ENCODE results near the gene SFTPD. TPM values are rescaled to one million over a fixed set of nuclear protein-coding genes. Genes with fewer than 3 reads are reported as not detected.

Gene SFTPD
- total RNA-seq, 3 donors from 2014 or later: 0.29 to 0.40 (median 0.33) TPM

DNA sequence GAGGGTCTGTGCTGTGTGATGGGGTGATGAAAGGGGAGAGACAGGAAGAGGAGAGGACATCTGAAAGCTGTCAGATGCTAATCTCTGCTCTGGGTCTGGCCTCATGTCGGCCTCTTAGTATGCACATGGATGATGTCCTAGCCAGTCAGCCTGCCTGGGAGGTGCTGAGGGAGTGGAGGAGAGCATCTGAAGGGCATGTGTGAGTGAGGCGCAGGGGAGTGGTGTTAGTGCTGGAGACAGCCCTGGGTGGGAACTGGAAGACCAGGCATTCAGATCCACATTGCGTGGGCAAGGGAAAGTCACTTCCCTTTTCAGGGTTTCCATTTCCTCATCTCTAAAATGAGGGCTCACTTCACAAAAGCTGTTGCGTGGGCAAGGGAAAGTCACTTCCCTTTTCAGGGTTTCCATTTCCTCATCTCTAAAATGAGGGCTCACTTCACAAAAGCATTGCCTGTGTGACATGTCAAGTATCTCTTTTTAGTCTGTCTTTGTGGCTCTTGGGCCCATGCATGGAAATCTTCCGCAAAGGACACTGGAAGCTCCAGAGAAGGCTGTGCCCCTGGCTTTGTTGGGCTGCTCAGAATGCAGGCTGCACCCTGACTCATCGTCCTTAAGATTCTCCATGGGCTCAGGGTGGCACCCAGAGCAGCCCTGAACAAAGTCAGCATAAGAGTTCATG, 10.0 kb downstream of the SFTPD start:
- Mint-ChIP-seq H3K4me3 (no peak overlapping the region), H3K4me1 (ENCODE audit: low read depth) (peaks cover 9% of the 10 kb centered on the region), H3K36me3 (ENCODE audit: insufficient read depth) (no peaks in the 10 kb centered on the region), H3K9me3 (no peaks in the 10 kb centered on the region), H3K27me3 (ENCODE audit: low read depth) (peaks cover 10% of the 10 kb centered on the region)
- ATAC-seq (peak; percentile 28 to 39), DNase-seq (no peak)

DNA sequence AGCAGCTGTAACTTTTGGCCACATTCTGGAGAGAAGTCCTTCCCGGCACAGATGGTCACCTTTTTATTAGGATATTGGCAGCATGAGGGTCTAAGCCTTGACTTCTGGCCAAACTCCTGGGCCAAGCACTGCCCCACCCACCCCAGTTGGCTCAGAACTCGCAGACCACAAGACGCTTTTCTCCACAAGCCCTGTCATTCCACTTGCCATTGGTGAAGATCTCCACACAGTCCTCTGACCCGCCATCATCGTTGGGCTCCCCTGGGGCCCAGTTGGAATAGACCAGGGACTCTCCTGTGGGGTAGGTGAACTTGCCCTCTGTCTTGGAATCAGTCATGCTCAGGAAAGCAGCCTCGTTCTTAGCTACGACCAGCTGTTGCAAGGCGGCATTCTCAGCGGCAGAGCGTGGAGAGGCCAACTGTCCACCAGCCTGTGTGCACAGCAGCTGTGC, 11.2 kb downstream of the SFTPD start:
- Mint-ChIP-seq H3K4me1 (ENCODE audit: low read depth) (peaks cover 9% of the 10 kb centered on the region), H3K4me3 (no peak overlapping the region), H3K9me3 (no peaks in the 10 kb centered on the region)

DNA sequence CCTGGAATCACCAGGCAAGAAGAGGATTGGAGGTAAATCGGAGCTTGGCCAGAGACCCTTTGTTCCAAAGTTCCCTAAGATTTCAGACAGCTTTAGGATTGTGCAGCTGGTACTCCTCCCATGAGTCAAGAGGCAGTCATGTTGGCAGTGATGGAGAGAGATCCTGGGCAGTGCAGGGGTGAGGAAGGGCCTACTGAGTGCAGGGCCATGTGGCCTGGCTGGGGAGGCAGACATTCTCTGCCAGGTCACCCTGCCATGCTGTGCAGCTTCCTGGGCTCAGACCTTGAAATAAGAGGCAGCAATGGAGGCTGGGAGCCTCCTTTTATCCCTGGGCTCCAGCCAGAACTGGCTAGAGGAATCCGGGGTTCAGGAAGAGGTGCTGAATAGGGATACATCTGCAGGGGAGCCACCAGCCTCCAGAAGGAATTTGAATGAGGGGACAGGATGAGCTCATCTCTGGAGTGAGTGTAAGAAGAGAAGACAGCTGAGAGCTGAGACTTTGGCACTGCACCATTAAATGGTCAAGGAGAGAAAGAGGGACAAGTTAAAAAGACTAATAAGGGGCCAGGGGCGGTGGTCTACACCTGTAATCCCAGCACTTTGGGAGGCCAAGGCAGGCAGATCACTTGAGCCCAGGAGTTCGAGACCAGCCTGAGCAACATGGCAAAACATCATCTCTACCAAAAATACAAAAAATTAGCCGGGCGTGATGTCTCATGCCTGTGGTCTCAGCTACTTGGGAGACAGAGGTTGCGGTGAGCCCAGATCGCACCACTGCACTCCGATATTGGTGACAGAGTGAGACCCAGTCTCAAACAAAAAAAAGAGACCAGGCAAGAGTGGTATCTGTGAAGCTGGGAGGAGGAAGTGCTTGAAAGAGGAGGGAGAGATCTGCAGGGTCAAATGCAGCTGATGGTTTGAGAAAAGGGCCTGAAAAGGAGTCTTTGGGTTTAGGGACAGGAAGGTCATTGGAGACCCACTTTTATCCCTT, 12.0 kb downstream of the SFTPD start:
- H3K27me3 Mint-ChIP-seq (ENCODE audit: low read depth): peaks cover 15% of the 10 kb centered on the region
- peaks cover 9% of the 10 kb centered on the region for H3K4me1 Mint-ChIP-seq (ENCODE audit: low read depth)

More for the DNA sequence above, 11.2 kb downstream of the SFTPD start:
- no peak for ATAC-seq
- DNase-seq: no peak
- no peaks in the 10 kb centered on the region for H3K36me3 Mint-ChIP-seq (ENCODE audit: insufficient read depth)
- peaks cover 13% of the 10 kb centered on the region for H3K27me3 Mint-ChIP-seq (ENCODE audit: low read depth)

DNA sequence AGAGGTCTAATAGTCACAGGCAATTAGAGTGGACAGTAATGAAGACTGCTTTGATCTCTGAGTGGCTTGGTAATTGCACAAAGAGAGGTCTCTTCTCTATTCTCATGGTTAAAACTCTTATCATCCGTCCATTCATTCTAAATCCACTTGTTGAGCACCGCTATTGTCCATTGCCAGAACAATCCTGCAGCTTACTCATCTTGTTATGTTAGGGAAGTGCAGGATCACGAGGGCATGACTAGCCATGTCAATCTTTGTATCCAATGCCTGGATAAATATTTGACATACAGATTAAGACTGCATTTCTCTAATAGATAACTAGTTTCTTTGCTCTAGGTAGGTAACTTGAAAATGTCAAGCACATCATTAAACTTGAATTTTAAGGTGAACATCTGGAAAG, 14.9 kb downstream of the SFTPD start:
- DNase-seq (no peak), ATAC-seq (no peak)
- no peaks in the 10 kb centered on the region for H3K36me3 Mint-ChIP-seq (ENCODE audit: insufficient read depth)
- peaks cover 31% of the 10 kb centered on the region for H3K27me3 Mint-ChIP-seq (ENCODE audit: low read depth)
- H3K4me1 Mint-ChIP-seq (ENCODE audit: low read depth): peaks cover 5% of the 10 kb centered on the region
- H3K4me3 Mint-ChIP-seq: no peak overlapping the region
- no peaks in the 10 kb centered on the region for H3K9me3 Mint-ChIP-seq

More for the DNA sequence above, 12.0 kb downstream of the SFTPD start:
- H3K4me3 Mint-ChIP-seq: no peak overlapping the region
- ATAC-seq: no peak
- DNase-seq: no peak
- no peaks in the 10 kb centered on the region for H3K36me3 Mint-ChIP-seq (ENCODE audit: insufficient read depth)
- no peaks in the 10 kb centered on the region for H3K9me3 Mint-ChIP-seq

DNA sequence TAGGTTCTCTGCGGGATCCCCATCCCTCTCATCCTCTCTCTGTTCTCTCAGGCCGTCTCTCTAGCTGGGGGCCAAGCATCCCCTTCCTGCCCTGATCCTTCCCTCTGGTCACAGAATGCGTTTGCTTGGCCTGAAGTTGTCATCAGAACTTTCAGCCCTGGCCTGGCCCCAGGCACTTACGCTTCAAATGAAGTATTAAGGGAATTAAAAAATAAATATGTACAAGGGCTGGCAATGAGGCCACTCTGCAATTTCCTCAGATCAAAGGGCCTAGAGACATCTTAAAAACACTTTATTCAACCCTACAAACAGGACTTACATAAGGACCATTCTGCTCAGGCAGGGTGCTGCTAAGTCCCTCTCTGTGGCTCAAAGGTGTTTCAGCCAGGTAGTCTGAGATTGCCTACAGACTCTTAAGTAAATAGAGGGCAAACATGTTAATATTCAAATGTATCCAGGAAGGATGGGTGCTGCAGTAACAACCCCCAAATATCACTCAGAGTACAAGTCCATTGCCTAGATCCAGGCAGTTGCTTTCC, 16.0 kb downstream of the SFTPD start:
- H3K4me3 Mint-ChIP-seq: no peak overlapping the region
- no peaks in the 10 kb centered on the region for H3K36me3 Mint-ChIP-seq (ENCODE audit: insufficient read depth)
- peaks cover 31% of the 10 kb centered on the region for H3K27me3 Mint-ChIP-seq (ENCODE audit: low read depth)
- no peaks in the 10 kb centered on the region for H3K9me3 Mint-ChIP-seq
- DNase-seq (no peak), ATAC-seq (no peak)
- no peaks in the 10 kb centered on the region for H3K4me1 Mint-ChIP-seq (ENCODE audit: low read depth)

DNA sequence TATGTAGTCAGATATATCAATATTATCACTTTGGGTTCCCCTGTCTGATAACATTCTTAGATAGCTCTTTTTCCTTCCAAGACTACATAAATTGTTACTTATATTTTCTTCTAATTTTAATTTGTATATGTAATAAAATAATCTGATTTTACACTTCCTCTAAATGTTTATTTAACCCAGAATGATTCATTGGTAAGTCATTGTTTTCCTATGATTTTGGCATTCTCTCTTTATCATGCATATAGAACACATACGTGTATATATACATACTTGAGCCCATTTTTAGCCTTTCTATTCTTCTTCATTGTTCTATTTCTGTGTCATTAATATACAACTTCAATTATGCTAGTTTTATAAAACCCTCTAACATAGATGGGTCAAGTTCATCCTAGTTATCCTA, 16.6 kb downstream of the SFTPD start:
- no peak overlapping the region for H3K4me3 Mint-ChIP-seq
- H3K4me1 Mint-ChIP-seq (ENCODE audit: low read depth): no peaks in the 10 kb centered on the region
- H3K27me3 Mint-ChIP-seq (ENCODE audit: low read depth): peaks cover 31% of the 10 kb centered on the region
- H3K9me3 Mint-ChIP-seq: no peaks in the 10 kb centered on the region
- DNase-seq (no peak), ATAC-seq (no peak)
- no peaks in the 10 kb centered on the region for H3K36me3 Mint-ChIP-seq (ENCODE audit: insufficient read depth)

DNA sequence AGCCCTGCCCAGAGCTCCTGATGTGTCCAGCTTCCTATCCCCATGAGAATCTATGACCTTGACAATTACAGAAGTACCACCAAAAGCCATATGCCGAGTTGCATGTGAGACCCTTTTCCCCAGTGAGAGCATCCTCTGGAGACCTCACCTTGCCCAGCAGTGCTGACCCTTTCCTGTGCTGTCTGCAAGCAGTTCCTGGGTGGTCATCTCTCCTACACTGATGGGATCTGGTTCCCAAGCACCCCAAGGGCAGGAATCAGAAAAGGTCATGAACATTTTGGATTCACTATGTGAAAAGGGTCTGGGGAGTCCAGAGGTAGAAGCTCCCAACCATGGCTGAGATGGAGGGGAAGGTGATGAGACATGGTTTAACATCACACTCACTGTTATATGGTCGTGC, 18.2 kb downstream of the SFTPD start:
- H3K36me3 Mint-ChIP-seq (ENCODE audit: insufficient read depth): no peaks in the 10 kb centered on the region
- peaks cover 24% of the 10 kb centered on the region for H3K27me3 Mint-ChIP-seq (ENCODE audit: low read depth)
- no peaks in the 10 kb centered on the region for H3K4me1 Mint-ChIP-seq (ENCODE audit: low read depth)
- H3K9me3 Mint-ChIP-seq: no peaks in the 10 kb centered on the region
- ATAC-seq: no peak
- H3K4me3 Mint-ChIP-seq: no peak overlapping the region
- DNase-seq: no peak

DNA sequence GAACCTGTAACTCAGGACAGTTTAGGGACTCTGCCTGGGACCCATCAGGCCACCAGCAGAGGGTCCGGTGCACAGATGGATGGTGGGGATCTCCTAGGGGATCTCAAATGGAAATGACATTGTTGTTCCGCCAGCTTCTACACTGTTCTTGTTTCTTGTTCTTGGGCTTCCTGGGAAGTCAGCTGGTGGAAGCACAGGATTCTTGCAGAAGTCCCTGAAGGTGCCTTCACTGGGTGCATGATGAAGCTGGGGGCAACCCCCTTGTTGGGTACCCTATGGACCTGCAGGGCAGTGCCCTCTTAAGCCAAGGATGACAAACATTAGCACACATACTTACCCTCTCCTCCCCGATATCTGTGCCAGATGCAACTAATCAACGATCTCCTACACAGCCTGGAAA, 18.6 kb downstream of the SFTPD start:
- Mint-ChIP-seq H3K4me3 (no peak overlapping the region), H3K36me3 (ENCODE audit: insufficient read depth) (no peaks in the 10 kb centered on the region), H3K27me3 (ENCODE audit: low read depth) (peaks cover 24% of the 10 kb centered on the region), H3K9me3 (no peaks in the 10 kb centered on the region), H3K4me1 (ENCODE audit: low read depth) (no peaks in the 10 kb centered on the region)
- no peak for DNase-seq
- ATAC-seq: no peak

DNA sequence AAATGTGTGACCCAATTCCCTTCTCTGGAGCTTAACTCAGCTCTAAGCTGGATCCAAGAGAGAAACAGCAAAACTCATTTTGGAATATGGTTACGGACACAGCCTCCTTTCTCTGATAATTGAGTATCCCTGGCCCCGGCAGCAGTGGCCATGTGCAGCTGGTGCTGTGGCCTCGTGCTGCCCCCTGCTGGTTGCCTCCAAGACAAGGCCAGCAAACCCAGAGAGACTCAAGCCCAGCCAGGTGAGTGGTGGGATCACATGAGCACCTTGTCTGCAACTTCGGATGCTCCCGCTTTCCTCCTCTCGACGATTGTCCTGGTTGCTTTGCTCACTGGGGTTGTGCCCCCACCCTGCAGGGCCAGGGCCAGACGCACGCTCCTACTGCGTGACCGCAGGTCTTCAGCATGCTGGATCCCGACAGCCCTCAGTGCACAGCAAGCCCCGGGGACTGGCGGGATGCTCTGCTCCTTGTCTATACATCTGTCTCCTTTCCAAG, 19.4 kb downstream of the SFTPD start:
- Mint-ChIP-seq H3K27me3 (ENCODE audit: low read depth) (peaks cover 24% of the 10 kb centered on the region), H3K4me1 (ENCODE audit: low read depth) (no peaks in the 10 kb centered on the region), H3K36me3 (ENCODE audit: insufficient read depth) (no peaks in the 10 kb centered on the region), H3K4me3 (no peak overlapping the region), H3K9me3 (no peaks in the 10 kb centered on the region)
- DNase-seq: peak; percentile 68
- ATAC-seq: peak; percentile 87 to 93

DNA sequence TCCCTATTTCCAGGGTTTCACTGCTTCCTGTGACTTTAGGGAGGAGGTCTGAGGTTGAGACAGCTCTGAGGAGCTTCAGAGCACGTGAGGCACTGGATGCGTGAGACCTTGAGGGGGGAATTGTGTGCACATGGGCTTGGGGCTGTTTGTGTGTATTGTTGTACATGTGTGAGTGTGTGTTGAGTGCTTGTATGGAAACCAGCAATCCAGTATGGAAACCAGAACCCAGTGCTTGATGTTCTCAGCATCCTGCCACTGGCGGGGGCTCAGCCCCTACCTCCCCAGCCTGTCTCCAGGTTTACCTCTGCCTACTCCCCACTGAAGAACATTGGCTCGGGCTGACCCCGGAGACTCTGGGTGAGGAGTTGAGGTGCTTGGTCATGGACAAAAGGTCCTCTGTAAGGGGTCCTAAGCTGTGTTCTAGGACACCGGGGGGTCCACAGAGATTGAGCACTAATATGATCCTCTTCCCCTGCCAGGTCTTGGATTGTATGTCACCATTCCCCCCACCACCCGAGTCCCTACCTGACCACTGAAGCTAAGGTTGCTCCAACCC, 20.8 kb downstream of the SFTPD start:
- Mint-ChIP-seq H3K27me3 (ENCODE audit: low read depth) (peaks cover 18% of the 10 kb centered on the region), H3K4me1 (ENCODE audit: low read depth) (no peaks in the 10 kb centered on the region), H3K4me3 (no peak overlapping the region), H3K9me3 (no peaks in the 10 kb centered on the region), H3K36me3 (ENCODE audit: insufficient read depth) (no peaks in the 10 kb centered on the region)
- DNase-seq (no peak), ATAC-seq (no peak)

DNA sequence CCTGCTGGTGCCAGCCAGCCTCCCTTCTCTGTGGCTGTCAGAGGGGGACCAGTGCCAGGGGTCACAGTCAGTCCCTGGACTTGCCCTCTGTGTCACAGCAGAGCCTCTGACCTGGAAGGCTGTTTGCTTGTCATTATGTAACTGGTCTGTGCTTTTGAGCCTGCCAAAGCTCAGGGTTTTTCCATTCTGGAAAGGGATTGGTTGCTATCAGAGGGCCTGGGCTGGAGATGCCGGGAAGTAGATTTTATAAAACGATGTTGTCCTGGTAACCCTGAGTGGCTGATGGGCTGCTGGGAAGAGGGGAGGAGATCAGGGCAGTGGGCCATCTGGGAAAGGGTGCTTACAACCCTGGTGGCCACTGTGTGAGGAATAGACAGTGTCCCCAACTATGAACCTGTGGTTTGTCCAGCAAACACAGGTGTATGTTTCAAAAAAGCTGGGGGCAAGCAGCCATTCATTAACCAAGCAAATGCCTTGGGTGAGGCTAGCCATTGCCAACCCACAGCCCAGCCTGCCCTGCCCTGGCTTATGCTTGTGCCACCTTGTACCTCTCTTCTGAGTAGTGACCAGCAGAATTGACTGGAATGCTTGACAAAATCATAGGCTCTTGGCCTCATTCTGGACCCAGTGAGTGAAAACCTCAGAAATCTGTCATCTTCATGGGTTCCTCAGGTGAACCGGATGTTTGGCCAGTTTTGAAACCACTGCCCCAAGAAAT, 21.6 kb downstream of the SFTPD start:
- ATAC-seq: no peak

DNA sequence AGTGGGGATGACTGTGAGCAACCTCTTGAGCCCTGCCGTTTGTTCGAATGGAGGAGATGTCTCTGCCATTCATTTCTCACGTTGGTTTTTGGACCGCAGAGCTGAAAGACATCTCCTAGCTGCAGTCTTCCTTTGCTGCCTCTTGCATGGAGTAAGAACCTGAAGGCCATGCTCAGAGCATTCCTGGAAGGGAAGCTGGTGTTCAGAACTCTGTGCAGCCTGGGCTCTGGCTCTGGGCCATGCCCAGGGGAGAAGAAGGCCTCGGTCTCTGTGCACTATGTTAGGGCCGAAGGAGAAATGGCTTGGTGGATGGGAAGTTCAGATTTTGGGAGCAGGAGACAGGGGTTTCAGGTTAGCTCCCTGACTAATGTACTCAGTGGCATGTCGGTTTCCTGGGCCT, 22.9 kb downstream of the SFTPD start:
- H3K27me3 Mint-ChIP-seq (ENCODE audit: low read depth): peaks cover 16% of the 10 kb centered on the region
- peaks cover 3% of the 10 kb centered on the region for H3K4me1 Mint-ChIP-seq (ENCODE audit: low read depth)
- no peak overlapping the region for H3K4me3 Mint-ChIP-seq
- H3K9me3 Mint-ChIP-seq: no peaks in the 10 kb centered on the region
- no peaks in the 10 kb centered on the region for H3K36me3 Mint-ChIP-seq (ENCODE audit: insufficient read depth)
- ATAC-seq: no peak
- DNase-seq: no peak

More for the DNA sequence above, 21.6 kb downstream of the SFTPD start:
- Mint-ChIP-seq H3K36me3 (ENCODE audit: insufficient read depth) (no peaks in the 10 kb centered on the region), H3K27me3 (ENCODE audit: low read depth) (peaks cover 16% of the 10 kb centered on the region), H3K9me3 (no peaks in the 10 kb centered on the region), H3K4me3 (no peak overlapping the region), H3K4me1 (ENCODE audit: low read depth) (no peaks in the 10 kb centered on the region)
- no peak for DNase-seq

DNA sequence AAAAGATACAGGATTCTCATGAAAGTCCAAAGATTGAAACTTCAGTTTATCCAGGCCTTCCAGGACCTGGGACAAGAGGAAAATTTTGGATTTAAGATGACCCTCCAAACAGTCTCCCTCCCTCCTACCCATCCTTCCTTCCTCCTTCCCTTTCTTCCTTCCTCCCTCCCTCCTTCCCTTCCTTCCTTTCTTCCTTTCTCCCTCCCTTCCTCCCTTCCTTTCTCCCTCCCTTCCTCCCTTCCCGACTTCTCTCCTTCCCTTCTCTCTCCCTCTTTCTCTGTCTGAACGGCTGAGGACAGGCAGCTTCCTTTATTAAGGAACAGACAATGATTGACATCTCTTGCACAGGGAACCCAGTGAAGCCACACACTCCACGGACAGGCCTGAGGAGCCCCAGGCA, 23.3 kb downstream of the SFTPD start:
- DNase-seq: no peak
- Mint-ChIP-seq H3K9me3 (no peaks in the 10 kb centered on the region), H3K36me3 (ENCODE audit: insufficient read depth) (no peaks in the 10 kb centered on the region), H3K27me3 (ENCODE audit: low read depth) (peaks cover 13% of the 10 kb centered on the region), H3K4me1 (ENCODE audit: low read depth) (peaks cover 3% of the 10 kb centered on the region), H3K4me3 (no peak overlapping the region)
- ATAC-seq: no peak

DNA sequence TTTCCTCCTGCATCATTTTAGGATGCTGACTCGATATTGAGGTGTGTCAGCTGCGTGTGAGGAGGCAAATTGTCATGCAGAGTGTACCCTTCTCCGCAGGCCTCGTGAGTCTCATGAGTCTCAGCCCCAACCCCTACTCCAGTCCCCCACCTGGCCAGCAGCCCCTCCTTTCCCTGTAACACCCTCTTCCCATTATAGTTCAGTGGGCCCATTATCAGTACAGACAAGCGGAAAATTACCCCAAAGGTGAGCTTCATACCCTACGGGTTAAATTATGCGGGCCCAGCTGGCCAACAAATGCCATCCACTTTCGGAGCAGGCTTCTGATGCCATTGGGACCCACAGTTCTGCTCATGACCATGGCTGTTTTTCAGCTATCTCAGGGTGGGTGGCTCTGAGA, 25.2 kb downstream of the SFTPD start:
- Mint-ChIP-seq H3K4me1 (ENCODE audit: low read depth) (peaks cover 7% of the 10 kb centered on the region), H3K4me3 (no peak overlapping the region), H3K36me3 (ENCODE audit: insufficient read depth) (no peaks in the 10 kb centered on the region), H3K9me3 (no peaks in the 10 kb centered on the region), H3K27me3 (ENCODE audit: low read depth) (no peaks in the 10 kb centered on the region)
- ATAC-seq: no peak
- no peak for DNase-seq
